SU-DHL-6 (cell line): ENCODE measurements around the gene DNM1L.

Experiments used
- H2AFZ ChIP-seq: fragments of 200-600 bp; sonication (generic); 2 replicates; pipeline ENCODE4 v1.6.1; 2014; ENCODE audit warnings: low read depth, mild to moderate bottlenecking, moderate library complexity, mixed read lengths, antibody characterized with exemption, low read length; ENCODE audit not compliant: severe bottlenecking
- H3F3A ChIP-seq: fragments of 200-600 bp; shearing (Covaris generic); 2 replicates; pipeline ENCODE4 v1.6.0; 2016; ENCODE audit warnings: antibody characterized with exemption, mild to moderate bottlenecking; ENCODE audit not compliant: insufficient read depth
- H3K27ac ChIP-seq: fragments of 200-600 bp; sonication (generic); 2 replicates; pipeline ENCODE4 v1.5.1; 2016; ENCODE audit warnings: low read depth, mild to moderate bottlenecking, low read length, moderate library complexity, mixed read lengths
- H3K27me3 ChIP-seq: fragments of 200-600 bp; sonication (generic), shearing (Covaris generic); 2 replicates; pipeline ENCODE4 v1.6.0; 2014; ENCODE audit warnings: mild to moderate bottlenecking, low read length
- H3K36me3 ChIP-seq: fragments of 200-600 bp; sonication (generic); 2 replicates; pipeline ENCODE4 v1.6.1; 2014; ENCODE audit warnings: mild to moderate bottlenecking, low read length, mixed read lengths
- H3K4me2 ChIP-seq: fragments of 300-600, 200-600 bp; shearing (Covaris generic), sonication (generic); 2 replicates; pipeline ENCODE4 v1.6.0; 2014; ENCODE audit warnings: low read length, low read depth, mild to moderate bottlenecking; ENCODE audit not compliant: poor library complexity, severe bottlenecking
- H3K4me3 ChIP-seq: fragments of 200-600 bp; sonication (generic); 2 replicates; pipeline ENCODE4 v1.5.1; 2014; ENCODE audit warnings: antibody characterized with exemption, low read length, mild to moderate bottlenecking, mixed read lengths; ENCODE audit not compliant: insufficient read depth, poor library complexity, severe bottlenecking
- H3K79me2 ChIP-seq: fragments of 200-600 bp; sonication (generic); 2 replicates; pipeline ENCODE4 v1.6.1; 2014; ENCODE audit warnings: mild to moderate bottlenecking, low read length, moderate library complexity; ENCODE audit not compliant: insufficient read depth
- H3K9ac ChIP-seq: fragments of 200-600 bp; sonication (generic); 2 replicates; pipeline ENCODE4 v1.7.0; 2014; ENCODE audit warnings: mild to moderate bottlenecking, low read length
- H3K9me2 ChIP-seq: fragments of 200-600 bp; sonication (generic); replicated peaks from 2 replicates; pipeline ENCODE4 v1.6.1; 2014; ENCODE audit warnings: low read length; ENCODE audit not compliant: insufficient read depth
- H3K9me3 ChIP-seq: fragments of 200-600 bp; sonication (generic); 2 replicates; pipeline ENCODE4 v1.6.1; 2014; ENCODE audit warnings: low read length, mixed read lengths; ENCODE audit not compliant: insufficient read depth
- H4K20me1 ChIP-seq: fragments of 200-600 bp; sonication (generic); 2 replicates; pipeline ENCODE4 v1.6.1; 2014; ENCODE audit warnings: low read depth, mild to moderate bottlenecking, antibody characterized with exemption, low read length, moderate library complexity, mixed read lengths
- CTCF ChIP-seq: fragments of 200-600 bp; sonication (generic); IDR thresholded peaks from one replicate; pipeline ENCODE4 v1.5.1; 2017; ENCODE audit warnings: antibody characterized with exemption, mild to moderate bottlenecking, low read length, moderate library complexity; ENCODE audit not compliant: insufficient read depth, poor library complexity, severe bottlenecking
- EZH2phosphoT487 ChIP-seq: fragments of 200-600 bp; sonication (generic), shearing (Covaris generic); conservative IDR thresholded peaks from 2 replicates; pipeline ENCODE4 v1.6.1; 2018; ENCODE audit warnings: mild to moderate bottlenecking, antibody characterized with exemption, low read length, moderate library complexity, mixed read lengths

The DNM1L gene

GRCh38 chr12:32739279-32739678 lies 60.2 kb downstream of the DNM1L start:
- no peak for TF ChIP-seq CTCF
- TF ChIP-seq EZH2phosphoT487, result no peak
- Histone ChIP-seq H3K4me3 (no peak overlapping the region), H4K20me1 (peaks cover 4% of the 10 kb centered on the region; the same call in 1 of the 2 replicates), H3K27ac (no peak overlapping the region), H3K79me2 (no peaks in the 10 kb centered on the region), H3K9me2 (no peaks in the 10 kb centered on the region), H3F3A (peaks cover 36% of the 10 kb centered on the region), H3K4me2 (no peak overlapping the region), H3K36me3 (peaks cover 59% of the 10 kb centered on the region; the same call in 1 of the 2 replicates), H3K9ac (no peak overlapping the region), H3K27me3 (no peaks in the 10 kb centered on the region), H3K9me3 (no peaks in the 10 kb centered on the region), H2AFZ (no peak overlapping the region)

- TF ChIP-seq EZH2phosphoT487, result no peak
- no peak for TF ChIP-seq CTCF
- Histone ChIP-seq H2AFZ (no peak overlapping the region), H3K9me2 (no peaks in the 10 kb centered on the region), H3K36me3 (peaks cover 67% of the 10 kb centered on the region; the same call in 1 of the 2 replicates), H3K79me2 (no peaks in the 10 kb centered on the region), H3K4me2 (no peak overlapping the region), H3K4me3 (no peak overlapping the region), H3K27me3 (no peaks in the 10 kb centered on the region), H3K9ac (no peak overlapping the region), H3F3A (peaks cover 46% of the 10 kb centered on the region), H3K9me3 (no peaks in the 10 kb centered on the region), H4K20me1 (peaks cover 4% of the 10 kb centered on the region; the same call in 1 of the 2 replicates), H3K27ac (no peak overlapping the region)
These were observed 63.0 kb downstream of the DNM1L start for GRCh38 chr12:32742133-32742532.

GRCh38 chr12:32743264-32743663 lies 64.2 kb downstream of the DNM1L start:
- Histone ChIP-seq H3K4me2 (no peak overlapping the region), H2AFZ (no peak overlapping the region), H3K4me3 (no peak overlapping the region), H3K9ac (no peak overlapping the region), H3K9me3 (no peaks in the 10 kb centered on the region), H3K79me2 (no peaks in the 10 kb centered on the region), H3K9me2 (no peaks in the 10 kb centered on the region), H3K36me3 (peaks cover 66% of the 10 kb centered on the region; the same call in 1 of the 2 replicates), H4K20me1 (no peaks in the 10 kb centered on the region; the same call in 1 of the 2 replicates), H3K27me3 (no peaks in the 10 kb centered on the region), H3F3A (peaks cover 43% of the 10 kb centered on the region; the same call in 1 of the 2 replicates), H3K27ac (no peak overlapping the region)
- TF ChIP-seq CTCF (no peak), EZH2phosphoT487 (no peak)
